Neural cell (in vitro differentiated cells): ENCODE data around the gene FBXO34. TPM values are rescaled to one million over a fixed set of nuclear protein-coding genes. Genes with fewer than 3 reads are reported as not detected.

Experiments used
- H2AFZ ChIP-seq: fragments of 200-600, 300-800 bp; sonication (generic), shearing (Covaris generic); 2 replicates; pipeline ENCODE4 v1.6.0; 2014; ENCODE audit warnings: low read depth, mild to moderate bottlenecking, antibody characterized with exemption, low read length, moderate library complexity
- H3F3A ChIP-seq: fragments of 200-600 bp; shearing (Covaris generic); 2 replicates; pipeline ENCODE4 v1.6.1; 2016; ENCODE audit warnings: mild to moderate bottlenecking, moderate library complexity, mixed read lengths, antibody characterized with exemption, low read length; ENCODE audit not compliant: insufficient read depth, poor library complexity, severe bottlenecking
- H3K27ac ChIP-seq: fragments of 200-600, 300-800 bp; sonication (generic), shearing (Covaris generic); 2 replicates; pipeline ENCODE4 v1.5.1; 2014; ENCODE audit warnings: mild to moderate bottlenecking, low read length, moderate library complexity
- H3K27me3 ChIP-seq: fragments of 300-800, 200-600 bp; sonication (generic), shearing (Covaris generic); 2 replicates; pipeline ENCODE4 v1.6.0; 2014; ENCODE audit warnings: mild to moderate bottlenecking, low read depth, low read length, moderate library complexity; ENCODE audit not compliant: insufficient read depth
- H3K36me3 ChIP-seq: fragments of 300-800, 200-600 bp; sonication (generic), shearing (Covaris generic); 2 replicates; pipeline ENCODE4 v1.5.1; 2014; ENCODE audit warnings: mild to moderate bottlenecking, antibody characterized with exemption, low read length, moderate library complexity; ENCODE audit not compliant: insufficient read depth
- H3K4me2 ChIP-seq: fragments of 300-800, 200-600 bp; sonication (generic), shearing (Covaris generic); 2 replicates; pipeline ENCODE4 v1.6.0; 2014; ENCODE audit warnings: mild to moderate bottlenecking, low read length
- H3K4me3 ChIP-seq: fragments of 300-800, 200-600 bp; sonication (generic), shearing (Covaris generic); 2 replicates; pipeline ENCODE4 v1.5.1; 2014; ENCODE audit warnings: mild to moderate bottlenecking, low read length, moderate library complexity
- H3K79me2 ChIP-seq: fragments of 200-600 bp; shearing (Covaris generic); replicated peaks from 2 replicates; pipeline ENCODE4 v1.6.0; 2014; ENCODE audit warnings: mild to moderate bottlenecking, low read length, moderate library complexity; ENCODE audit not compliant: insufficient read depth
- H3K9ac ChIP-seq: fragments of 300-800, 200-600 bp; sonication (generic), shearing (Covaris generic); 2 replicates; pipeline ENCODE4 v1.6.1; 2016; ENCODE audit warnings: mild to moderate bottlenecking, low read length, mixed read lengths
- H3K9me2 ChIP-seq: fragments of 200-600 bp; shearing (Covaris generic); 2 replicates; pipeline ENCODE4 v1.6.1; 2016; ENCODE audit warnings: mild to moderate bottlenecking, low read length, mixed read lengths; ENCODE audit not compliant: insufficient read depth
- H3K9me3 ChIP-seq: fragments of 200-600, 300-800 bp; sonication (generic), shearing (Covaris generic); 2 replicates; pipeline ENCODE4 v1.6.1; 2016; ENCODE audit warnings: mild to moderate bottlenecking, mixed run types, low read length, moderate library complexity, mixed read lengths
- H4K20me1 ChIP-seq: fragments of 200-600 bp; shearing (Covaris generic); 2 replicates; pipeline ENCODE4 v1.6.1; 2016; ENCODE audit warnings: mild to moderate bottlenecking, mixed run types; ENCODE audit not compliant: insufficient read depth
- EP300 ChIP-seq: fragments of 450-650 bp; conservative IDR thresholded peaks from 2 replicates; pipeline ENCODE4 v1.6.1; 2014; ENCODE audit warnings: antibody characterized with exemption, mild to moderate bottlenecking, moderate library complexity; ENCODE audit not compliant: poor library complexity, severe bottlenecking
- EZH2 ChIP-seq: fragments of 200-600, 300-800 bp; shearing (Covaris generic), sonication (generic); IDR thresholded peaks from 2 replicates; pipeline ENCODE4 v1.6.1; 2014; ENCODE audit warnings: antibody characterized with exemption, low read length, borderline replicate concordance, mild to moderate bottlenecking; ENCODE audit not compliant: insufficient read depth, poor library complexity, severe bottlenecking
- MXI1 ChIP-seq: fragments of 450-650 bp; conservative IDR thresholded peaks from 2 replicates; pipeline ENCODE4 v1.6.1; 2014; ENCODE audit warnings: antibody characterized with exemption, mild to moderate bottlenecking; ENCODE audit not compliant: poor library complexity, severe bottlenecking
- POLR2AphosphoS5 ChIP-seq: IDR thresholded peaks from 2 replicates; pipeline ENCODE4 v1.6.1; 2012
- RAD21 ChIP-seq: fragments of 450-650 bp; conservative IDR thresholded peaks from 2 replicates; pipeline ENCODE4 v1.6.1; 2014; ENCODE audit warnings: antibody characterized with exemption, mild to moderate bottlenecking, moderate library complexity
- REST ChIP-seq: IDR thresholded peaks from 2 replicates; pipeline ENCODE4 v1.6.1; 2012; ENCODE audit warnings: borderline replicate concordance
- SMC3 ChIP-seq: fragments of 450-650 bp; conservative IDR thresholded peaks from 2 replicates; pipeline ENCODE4 v1.6.1; 2014; ENCODE audit warnings: antibody characterized with exemption, mild to moderate bottlenecking, moderate library complexity; ENCODE audit not compliant: poor library complexity
- TAF1 ChIP-seq: IDR thresholded peaks from 2 replicates; pipeline ENCODE4 v1.6.1; 2012; ENCODE audit warnings: low read depth
- polyA plus RNA-seq: library from polyadenylated mRNA; depleted of rRNA; stranded (reverse); fragments of >200 nt; gene quantifications from 2 replicates; pipeline ENCODE4 v1.2.3, GENCODE V29; 2014
- TF ChIP-seq, protein P1 (sequence below): fragments of 450-650 bp; IDR thresholded peaks from 2 replicates; pipeline ENCODE4 v1.5.1; 2014; ENCODE audit warnings: antibody characterized with exemption, mild to moderate bottlenecking, moderate library complexity; ENCODE audit not compliant: poor library complexity, severe bottlenecking

The FBXO34 gene
- polyA plus RNA-seq, 1 donor from 2014 or later: 34.2 TPM

DNA sequence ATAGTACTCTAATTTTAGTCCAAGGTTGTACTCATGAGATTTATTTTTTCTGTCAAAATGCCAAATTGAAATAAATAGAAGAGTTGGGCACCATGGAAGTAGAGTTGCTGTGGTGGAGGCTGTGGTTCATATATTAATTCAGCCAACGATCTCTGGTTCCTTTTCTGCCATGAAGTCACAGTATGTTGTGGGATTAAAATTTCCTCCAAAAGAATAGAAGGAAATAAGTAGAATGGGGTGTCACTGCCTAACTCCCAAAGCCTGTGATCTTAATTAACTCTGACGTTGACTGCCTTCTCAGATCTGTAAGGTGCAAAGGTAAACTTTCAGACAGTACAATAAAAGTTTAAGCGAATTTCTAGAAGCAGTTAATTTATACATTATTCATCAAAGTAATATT, 37.6 kb upstream of the FBXO34 start:
- TF ChIP-seq TAF1 (no peak), REST (no peak), POLR2AphosphoS5 (no peak), EP300 (no peak), EZH2 (no peak), MXI1 (no peak), SMC3 (no peak), RAD21 (no peak)
- TF ChIP-seq, protein P1, sequence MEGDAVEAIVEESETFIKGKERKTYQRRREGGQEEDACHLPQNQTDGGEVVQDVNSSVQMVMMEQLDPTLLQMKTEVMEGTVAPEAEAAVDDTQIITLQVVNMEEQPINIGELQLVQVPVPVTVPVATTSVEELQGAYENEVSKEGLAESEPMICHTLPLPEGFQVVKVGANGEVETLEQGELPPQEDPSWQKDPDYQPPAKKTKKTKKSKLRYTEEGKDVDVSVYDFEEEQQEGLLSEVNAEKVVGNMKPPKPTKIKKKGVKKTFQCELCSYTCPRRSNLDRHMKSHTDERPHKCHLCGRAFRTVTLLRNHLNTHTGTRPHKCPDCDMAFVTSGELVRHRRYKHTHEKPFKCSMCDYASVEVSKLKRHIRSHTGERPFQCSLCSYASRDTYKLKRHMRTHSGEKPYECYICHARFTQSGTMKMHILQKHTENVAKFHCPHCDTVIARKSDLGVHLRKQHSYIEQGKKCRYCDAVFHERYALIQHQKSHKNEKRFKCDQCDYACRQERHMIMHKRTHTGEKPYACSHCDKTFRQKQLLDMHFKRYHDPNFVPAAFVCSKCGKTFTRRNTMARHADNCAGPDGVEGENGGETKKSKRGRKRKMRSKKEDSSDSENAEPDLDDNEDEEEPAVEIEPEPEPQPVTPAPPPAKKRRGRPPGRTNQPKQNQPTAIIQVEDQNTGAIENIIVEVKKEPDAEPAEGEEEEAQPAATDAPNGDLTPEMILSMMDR: no peak
- Histone ChIP-seq H3K4me3 (no peak overlapping the region), H3K9me3 (no peaks in the 10 kb centered on the region), H3K79me2 (no peaks in the 10 kb centered on the region), H3F3A (no peaks in the 10 kb centered on the region), H3K36me3 (no peaks in the 10 kb centered on the region), H3K9me2 (no peaks in the 10 kb centered on the region), H3K27ac (no peak overlapping the region), H3K9ac (no peak overlapping the region), H3K27me3 (no peaks in the 10 kb centered on the region), H2AFZ (no peak overlapping the region), H3K4me2 (no peak overlapping the region), H4K20me1 (no peaks in the 10 kb centered on the region)

- Histone ChIP-seq H2AFZ (no peak overlapping the region), H3K9ac (no peak overlapping the region), H3K4me3 (no peak overlapping the region), H4K20me1 (no peaks in the 10 kb centered on the region), H3K9me3 (no peaks in the 10 kb centered on the region), H3K79me2 (no peaks in the 10 kb centered on the region), H3K27ac (no peak overlapping the region), H3K9me2 (no peaks in the 10 kb centered on the region), H3K4me2 (no peak overlapping the region), H3F3A (no peaks in the 10 kb centered on the region), H3K27me3 (no peaks in the 10 kb centered on the region), H3K36me3 (no peaks in the 10 kb centered on the region)
- TF ChIP-seq POLR2AphosphoS5 (no peak), SMC3 (no peak), EP300 (no peak), EZH2 (no peak), MXI1 (no peak), REST (no peak)
These were observed 33.1 kb upstream of the FBXO34 start for GRCh38 chr14:55238019-55238680.
